Panc1 (cell line): ENCODE results near the gene RIN1. TPM values are rescaled to one million over a fixed set of nuclear protein-coding genes. Genes with fewer than 3 reads are reported as not detected.

Experiments
- ATAC-seq: fragments of 200-7000 bp; cut with Tn5 transposase; 2 replicates; pipeline ENCODE4 v1.9.1; 2020; ENCODE audit warnings: mild to moderate bottlenecking, moderate library complexity
- BruUV-seq: library from RNA; stranded (reverse); fragments of 400-500 nt; replicated peaks from 2 replicates; lab custom pipeline; 2021; lab: Mats Ljungman, UMichigan
- CTCF ChIA-PET: fragments of 300-600 bp; sonication (Branson Sonifier 250); formaldehyde crosslinking; loops from one replicate; lab custom pipeline; 2022; ENCODE audit warnings: antibody characterized with exemption; lab: Charles Lee
- POLR2A ChIA-PET: fragments of 300-600 bp; sonication (Branson Sonifier 250); formaldehyde crosslinking; loops from one replicate; lab custom pipeline; 2022; ENCODE audit warnings: antibody characterized with exemption; lab: Charles Lee
- DNase-seq: peaks from one replicate; pipeline ENCODE4 v3.0.0-alpha.2; 2010; ENCODE audit warnings: low read depth, low spot score
- H3K27ac ChIP-seq: 2 replicates; pipeline ENCODE4 v1.5.1; 2011; ENCODE audit warnings: mild to moderate bottlenecking, low read length, inconsistent platforms
- H3K27me3 ChIP-seq: fragments of 200-500 bp; sonication (Bioruptor generic); 2 replicates; pipeline ENCODE4 v1.6.0; 2014; ENCODE audit warnings: low read length, inconsistent platforms; ENCODE audit not compliant: control insufficient read depth, insufficient read depth
- H3K36me3 ChIP-seq: fragments of 200-500 bp; sonication (Bioruptor generic); 2 replicates; pipeline ENCODE4 v1.5.1; 2014; ENCODE audit warnings: inconsistent platforms, mild to moderate bottlenecking, low read length, moderate library complexity; ENCODE audit not compliant: control insufficient read depth, insufficient read depth
- H3K4me1 ChIP-seq: 2 replicates; pipeline ENCODE4 v1.5.1; 2011; ENCODE audit warnings: inconsistent platforms, mild to moderate bottlenecking, low read length, moderate library complexity; ENCODE audit not compliant: control insufficient read depth, insufficient read depth
- H3K4me3 ChIP-seq, 2 experiments: 2 replicates each; pipeline ENCODE4 v1.5.1; 2011 to 2012; ENCODE audit warnings: low read depth in 2 of 2, low read length in 2 of 2, mild to moderate bottlenecking in 2 of 2, inconsistent platforms in 1 of 2, moderate library complexity in 1 of 2
- H3K9me3 ChIP-seq: fragments of 200-500 bp; sonication (Bioruptor generic); 2 replicates; pipeline ENCODE4 v1.5.1; 2014; ENCODE audit warnings: low read depth, mild to moderate bottlenecking, inconsistent platforms, low read length, moderate library complexity; ENCODE audit not compliant: control insufficient read depth, insufficient read depth
- CTCF ChIP-seq: fragments of 450-650 bp; IDR thresholded peaks from 2 replicates; pipeline ENCODE4 v1.5.1; 2017; ENCODE audit warnings: mild to moderate bottlenecking
- POLR2AphosphoS5 ChIP-seq: IDR thresholded peaks from 2 replicates; pipeline ENCODE4 v1.6.1; 2012; ENCODE audit warnings: mild to moderate bottlenecking, low read depth, low read length, moderate library complexity
- SIN3A ChIP-seq: IDR thresholded peaks from 2 replicates; pipeline ENCODE4 v1.6.1; 2012; ENCODE audit warnings: low read depth, mild to moderate bottlenecking, low read length, moderate library complexity, borderline replicate concordance; ENCODE audit not compliant: insufficient read depth
- TCF7L2 ChIP-seq: IDR thresholded peaks from 2 replicates; pipeline ENCODE4 v1.6.1; 2011; ENCODE audit warnings: mild to moderate bottlenecking, low read depth, low read length, inconsistent platforms
- in situ Hi-C: cut with HindIII; loops from 2 replicates; pipeline ENCODE4 v1.10.0; 2016; ENCODE audit warnings: low sequenced_read_pairs, low pct_unique_long_range_greater_than_20kb
- intact Hi-C: fragments of 100-400 bp; cut with micrococcal nuclease; formaldehyde crosslinking; loops from one replicate; pipeline ENCODE4 v1.10.0; 2022; ENCODE audit not compliant: unreplicated experiment
- total RNA-seq: library from RNA; stranded (reverse); gene quantifications from one replicate; pipeline ENCODE4 v1.2.1, GENCODE V29; 2021; ENCODE audit not compliant: unreplicated experiment
- TF ChIP-seq, protein P1 (sequence below), 2 experiments: IDR thresholded peaks; 2 replicates each; pipeline ENCODE4 v1.6.1; 2011 to 2012; ENCODE audit warnings: low read depth in 2 of 2, control low read depth in 1 of 2, low read length in 1 of 2, mild to moderate bottlenecking in 1 of 2, moderate library complexity in 1 of 2; ENCODE audit not compliant: insufficient read depth in 1 of 2

Gene RIN1
- total RNA-seq, 1 experiment from 2014 or later: 21.7 TPM

GRCh38 chr11:66317723-66318599 lies 18.3 kb downstream of the RIN1 start:
- H3K27ac ChIP-seq: no peak overlapping the region
- intact Hi-C loops: no loop called here
- POLR2A ChIA-PET: no interaction called here

DNA sequence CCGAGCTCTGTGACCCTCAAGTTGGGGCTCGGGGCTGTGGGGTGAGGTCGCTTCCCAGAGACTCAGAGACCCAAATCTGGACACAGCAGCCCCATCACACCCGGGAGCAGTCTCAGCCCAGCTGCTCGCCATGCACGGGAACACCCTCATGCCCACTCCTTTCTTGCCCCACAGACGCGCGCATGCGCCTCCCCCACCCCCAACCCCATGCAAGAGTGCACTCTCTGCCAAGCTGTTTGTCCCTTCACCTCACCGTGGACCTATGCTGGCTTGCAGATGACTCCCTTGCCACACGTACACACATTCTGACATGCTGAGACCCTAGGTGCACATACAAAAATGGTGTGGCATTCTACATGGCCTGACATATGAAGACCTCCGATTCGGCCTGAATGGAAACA lies 18.9 kb downstream of the RIN1 start:
- intact Hi-C loops (no loop called here), in situ Hi-C loops (no loop called here)
- DNase-seq: no peak
- ChIA-PET CTCF (interaction anchor here (0.6 kb wide), 1 partner anchor 649 kb away, joined by 5 read pairs; no protein-coding TSS in a partner anchor), POLR2A (no interaction called here)
- Histone ChIP-seq H3K27ac (no peak overlapping the region), H3K4me3 (no peak overlapping the region), H3K9me3 (no peaks in the 10 kb centered on the region), H3K36me3 (no peaks in the 10 kb centered on the region), H3K4me1 (peaks cover 4% of the 10 kb centered on the region; the same call in 1 of the 2 replicates), H3K27me3 (no peaks in the 10 kb centered on the region)
- BruUV-seq: no TSS peak
- ATAC-seq: no peak
- TF ChIP-seq TCF7L2 (no peak), SIN3A (no peak), POLR2AphosphoS5 (no peak), CTCF (no peak)
- TF ChIP-seq, protein P1, sequence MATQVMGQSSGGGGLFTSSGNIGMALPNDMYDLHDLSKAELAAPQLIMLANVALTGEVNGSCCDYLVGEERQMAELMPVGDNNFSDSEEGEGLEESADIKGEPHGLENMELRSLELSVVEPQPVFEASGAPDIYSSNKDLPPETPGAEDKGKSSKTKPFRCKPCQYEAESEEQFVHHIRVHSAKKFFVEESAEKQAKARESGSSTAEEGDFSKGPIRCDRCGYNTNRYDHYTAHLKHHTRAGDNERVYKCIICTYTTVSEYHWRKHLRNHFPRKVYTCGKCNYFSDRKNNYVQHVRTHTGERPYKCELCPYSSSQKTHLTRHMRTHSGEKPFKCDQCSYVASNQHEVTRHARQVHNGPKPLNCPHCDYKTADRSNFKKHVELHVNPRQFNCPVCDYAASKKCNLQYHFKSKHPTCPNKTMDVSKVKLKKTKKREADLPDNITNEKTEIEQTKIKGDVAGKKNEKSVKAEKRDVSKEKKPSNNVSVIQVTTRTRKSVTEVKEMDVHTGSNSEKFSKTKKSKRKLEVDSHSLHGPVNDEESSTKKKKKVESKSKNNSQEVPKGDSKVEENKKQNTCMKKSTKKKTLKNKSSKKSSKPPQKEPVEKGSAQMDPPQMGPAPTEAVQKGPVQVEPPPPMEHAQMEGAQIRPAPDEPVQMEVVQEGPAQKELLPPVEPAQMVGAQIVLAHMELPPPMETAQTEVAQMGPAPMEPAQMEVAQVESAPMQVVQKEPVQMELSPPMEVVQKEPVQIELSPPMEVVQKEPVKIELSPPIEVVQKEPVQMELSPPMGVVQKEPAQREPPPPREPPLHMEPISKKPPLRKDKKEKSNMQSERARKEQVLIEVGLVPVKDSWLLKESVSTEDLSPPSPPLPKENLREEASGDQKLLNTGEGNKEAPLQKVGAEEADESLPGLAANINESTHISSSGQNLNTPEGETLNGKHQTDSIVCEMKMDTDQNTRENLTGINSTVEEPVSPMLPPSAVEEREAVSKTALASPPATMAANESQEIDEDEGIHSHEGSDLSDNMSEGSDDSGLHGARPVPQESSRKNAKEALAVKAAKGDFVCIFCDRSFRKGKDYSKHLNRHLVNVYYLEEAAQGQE (IDR thresholded peaks at IDR 0.05; ENCODE audit: insufficient read depth in 1 of 2, low read depth in 2 of 2, low read length in 1 of 2): no peak

More at GRCh38 chr11:66317723-66318599, 18.3 kb downstream of the RIN1 start:
- H3K4me3 ChIP-seq: no peak overlapping the region
- TF ChIP-seq SIN3A (no peak), CTCF (no peak)
- in situ Hi-C loops: no loop called here
- no peaks in the 10 kb centered on the region for H3K27me3 ChIP-seq
- CTCF ChIA-PET: interaction anchor here (0.6 kb wide), 2 partner anchors 14 to 648 kb away, joined by 5 read pairs; no protein-coding TSS in a partner anchor
- DNase-seq: no peak
- BruUV-seq: no TSS peak
- H3K9me3 ChIP-seq: no peaks in the 10 kb centered on the region
- no peak for ATAC-seq
- no peaks in the 10 kb centered on the region for H3K36me3 ChIP-seq
- H3K4me1 ChIP-seq: peaks cover 4% of the 10 kb centered on the region; the same call in 1 of the 2 replicates
